ENCODE data around the gene NGDN. TPM values are rescaled to one million over a fixed set of nuclear protein-coding genes. Genes with fewer than 3 reads are reported as not detected.
"Not testable (repeated sequence)": the region's sequence is repeated elsewhere in the genome, so short reads cannot be mapped to it uniquely, and the experiment has no call there.

Gene NGDN
- total and polyA plus RNA-seq, 11 donors, result 16.5 to 43.4 (median 18.7) TPM

- Histone ChIP-seq H3K36me3 (no peaks in the 10 kb centered on the region), H3K9me3 (no peaks in the 10 kb centered on the region), H3K4me1 (peaks cover 0 to 6% (median 0%) of the 10 kb centered on the region in 12 donors), H3K27me3 (peaks cover 0 to 21% (median 0%) of the 10 kb centered on the region in 9 donors), H3K4me3 (no peak overlapping the region), H3K27ac (peak overlapping the region in 1 of 12 donors; percentile 13)
- ATAC-seq (peak in 2 of 4 donors; percentile 21 to 55), DNase-seq (no peak)
- TF ChIP-seq POLR2A (IDR thresholded peaks at IDR 0.05), result no peak
- TF ChIP-seq, protein P1, sequence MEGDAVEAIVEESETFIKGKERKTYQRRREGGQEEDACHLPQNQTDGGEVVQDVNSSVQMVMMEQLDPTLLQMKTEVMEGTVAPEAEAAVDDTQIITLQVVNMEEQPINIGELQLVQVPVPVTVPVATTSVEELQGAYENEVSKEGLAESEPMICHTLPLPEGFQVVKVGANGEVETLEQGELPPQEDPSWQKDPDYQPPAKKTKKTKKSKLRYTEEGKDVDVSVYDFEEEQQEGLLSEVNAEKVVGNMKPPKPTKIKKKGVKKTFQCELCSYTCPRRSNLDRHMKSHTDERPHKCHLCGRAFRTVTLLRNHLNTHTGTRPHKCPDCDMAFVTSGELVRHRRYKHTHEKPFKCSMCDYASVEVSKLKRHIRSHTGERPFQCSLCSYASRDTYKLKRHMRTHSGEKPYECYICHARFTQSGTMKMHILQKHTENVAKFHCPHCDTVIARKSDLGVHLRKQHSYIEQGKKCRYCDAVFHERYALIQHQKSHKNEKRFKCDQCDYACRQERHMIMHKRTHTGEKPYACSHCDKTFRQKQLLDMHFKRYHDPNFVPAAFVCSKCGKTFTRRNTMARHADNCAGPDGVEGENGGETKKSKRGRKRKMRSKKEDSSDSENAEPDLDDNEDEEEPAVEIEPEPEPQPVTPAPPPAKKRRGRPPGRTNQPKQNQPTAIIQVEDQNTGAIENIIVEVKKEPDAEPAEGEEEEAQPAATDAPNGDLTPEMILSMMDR (IDR thresholded peaks at IDR 0.05), result no peak
- intact Hi-C loops (cut with DNase I), result loop anchor here in 2 of 10 donors (5.0 to 10.0 kb wide), 3 partner anchors 80 to 130 kb away; partner anchors contain the start of genes CMTM5 (in 1 of the 2), IL25 (in 1 of the 2) and PABPN1 (in 1 of the 2)
- WGBS, 4 donors, result 26 to 35% (median 29%) methylated on average over 1 of the region's 1 CpG
These were observed 15.1 kb upstream of the NGDN start for GRCh38 chr14:23454445-23454856.

DNA sequence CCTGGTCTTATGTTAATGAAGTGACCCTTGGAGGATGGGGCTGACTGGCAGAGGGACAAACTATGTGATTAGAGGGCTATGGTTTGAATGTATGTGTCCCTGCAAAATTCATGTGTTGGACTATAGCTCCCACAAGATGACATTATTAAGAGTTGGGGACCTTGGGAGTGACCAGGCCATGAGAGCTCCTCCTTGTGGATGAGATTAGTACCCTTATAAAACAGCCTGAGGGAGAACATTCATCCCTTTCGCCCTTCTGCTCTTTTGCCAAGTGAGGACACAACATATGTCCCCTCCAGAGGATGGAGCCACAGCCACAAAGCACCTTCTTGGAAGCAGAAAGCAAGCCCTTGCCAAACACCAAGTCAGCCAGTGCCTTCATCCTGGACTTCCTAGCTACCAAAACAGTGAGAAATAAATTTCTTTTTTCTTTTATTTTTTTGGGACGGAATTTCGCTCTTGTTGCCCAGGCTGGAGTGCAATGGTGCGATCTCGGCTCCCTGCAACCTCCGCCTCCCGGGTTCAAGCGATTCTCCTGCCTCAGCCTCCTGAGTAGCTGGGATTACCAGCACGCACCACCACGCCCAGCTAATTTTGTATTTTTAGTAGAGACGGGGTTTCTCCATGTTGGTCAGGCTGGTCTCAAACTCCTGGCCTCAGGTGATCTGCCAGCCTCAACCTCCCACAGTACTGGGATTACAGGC is 12.5 kb upstream of the NGDN start:
- WGBS, 4 donors, result 82 to 89% (median 86%) methylated on average over 11 of the region's 11 CpGs
- peak in 3 of 4 donors; percentile 68 to 77 (median 75) for ATAC-seq

GRCh38 chr14:23457587-23458445 is 11.7 kb upstream of the NGDN start:
- ATAC-seq (peak in 2 of 4 donors; percentile 25 to 50), DNase-seq (no peak)
- TF ChIP-seq, protein P1 (IDR thresholded peaks at IDR 0.05), result no peak
- TF ChIP-seq POLR2A (IDR thresholded peaks at IDR 0.05), result no peak
- Histone ChIP-seq H3K9me3 (no peaks in the 10 kb centered on the region), H3K4me1 (peaks cover 0 to 6% (median 0%) of the 10 kb centered on the region in 12 donors), H3K27me3 (peaks cover 0 to 17% (median 0%) of the 10 kb centered on the region in 9 donors), H3K4me3 (no peak overlapping the region), H3K27ac (no peak overlapping the region), H3K36me3 (no peaks in the 10 kb centered on the region)
- intact Hi-C loops (cut with DNase I), result loop anchor here in 1 of 10 donors (10.0 kb wide), 2 partner anchors 83 to 133 kb away; partner anchors contain the start of genes CMTM5, IL25 and PABPN1
- WGBS, 4 donors, result 81 to 95% (median 84%) methylated on average over 5 of the region's 5 CpGs

More for the DNA sequence above, 12.5 kb upstream of the NGDN start:
- peaks cover 0 to 21% (median 0%) of the 10 kb centered on the region in 9 donors for H3K27me3 ChIP-seq
- intact Hi-C loops (cut with DNase I), result loop anchor here in 1 of 10 donors (10.0 kb wide), 2 partner anchors 82 to 132 kb away; partner anchors contain the start of genes CMTM5, IL25 and PABPN1
- H3K9me3 ChIP-seq, H3K4me3 ChIP-seq, H3K4me1 ChIP-seq, DNase-seq, H3K36me3 ChIP-seq: not testable (repeated sequence)
- TF ChIP-seq, protein P1 (IDR thresholded peaks at IDR 0.05), result peak in 8 of 12 donors; percentile 11 to 53 (median 35)
- H3K27ac ChIP-seq, result peak overlapping the region in 2 of 12 donors; percentile 22 to 50

Measured in heart left ventricle (tissue), 16 donors.